WTC11 (cell line): ENCODE measurements around the gene S100A8. TPM values are rescaled to one million over a fixed set of nuclear protein-coding genes. Genes with fewer than 3 reads are reported as not detected.

Experiments used
- AR ChIP-seq: fragments of 250-450 bp; sonication (Bioruptor Pico); IDR thresholded peaks from 2 replicates; pipeline ENCODE4 v1.9.0; 2021; ENCODE audit warnings: mild to moderate bottlenecking
- ATF3 ChIP-seq: sonication (generic); formaldehyde crosslinking; conservative IDR thresholded peaks from 2 replicates; pipeline ENCODE4 v1.8.1; 2022; ENCODE audit warnings: mild to moderate bottlenecking, missing genetic modification reagents
- CDX4 ChIP-seq: fragments of 250-450 bp; sonication (Bioruptor Pico); IDR thresholded peaks from 2 replicates; pipeline ENCODE4 v1.9.0; 2021; ENCODE audit warnings: moderate library complexity, mild to moderate bottlenecking, inconsistent platforms, borderline replicate concordance
- CREB1 ChIP-seq: sonication (generic); formaldehyde crosslinking; IDR thresholded peaks from 2 replicates; pipeline ENCODE4 v1.8.0; 2023; ENCODE audit warnings: mild to moderate bottlenecking, missing genetic modification reagents
- E2F1 ChIP-seq: sonication (generic); formaldehyde crosslinking; IDR thresholded peaks from 2 replicates; pipeline ENCODE4 v1.8.0; 2022; ENCODE audit warnings: mild to moderate bottlenecking, missing genetic modification reagents
- EMX1 ChIP-seq: fragments of 250-450 bp; sonication (Bioruptor Pico); IDR thresholded peaks from 2 replicates; pipeline ENCODE4 v1.8.0; 2021; ENCODE audit warnings: mild to moderate bottlenecking
- ERG ChIP-seq: fragments of 250-450 bp; sonication (Bioruptor Pico); IDR thresholded peaks from 2 replicates; pipeline ENCODE4 v1.8.0; 2021; ENCODE audit warnings: mild to moderate bottlenecking
- GTF2I ChIP-seq: fragments of 250-450 bp; sonication (Bioruptor Pico); conservative IDR thresholded peaks from 2 replicates; pipeline ENCODE4 v1.4.0; 2021; ENCODE audit warnings: mild to moderate bottlenecking
- HMGXB4 ChIP-seq: sonication (generic); formaldehyde crosslinking; IDR thresholded peaks from 2 replicates; pipeline ENCODE4 v1.8.1; 2023; ENCODE audit warnings: mild to moderate bottlenecking, moderate library complexity, missing genetic modification reagents
- MLX ChIP-seq: sonication (generic); formaldehyde crosslinking; IDR thresholded peaks from 2 replicates; pipeline ENCODE4 v1.8.1; 2023; ENCODE audit warnings: mild to moderate bottlenecking, missing genetic modification reagents, moderate library complexity
- MXD4 ChIP-seq: fragments of 250-450 bp; sonication (Bioruptor Pico); IDR thresholded peaks from 2 replicates; pipeline ENCODE4 v1.8.0; 2021; ENCODE audit warnings: mild to moderate bottlenecking, moderate library complexity, borderline replicate concordance
- NFATC4 ChIP-seq: fragments of 250-450 bp; sonication (Bioruptor Pico); IDR thresholded peaks from 2 replicates; pipeline ENCODE4 v1.9.0; 2021; ENCODE audit warnings: mild to moderate bottlenecking
- NFE2L1 ChIP-seq: sonication (generic); formaldehyde crosslinking; IDR thresholded peaks from 2 replicates; pipeline ENCODE4 v1.8.1; 2023; ENCODE audit warnings: missing genetic modification reagents
- NR2C2 ChIP-seq: sonication (generic); formaldehyde crosslinking; IDR thresholded peaks from 2 replicates; pipeline ENCODE4 v1.8.0; 2022; ENCODE audit warnings: mild to moderate bottlenecking, missing genetic modification reagents
- PRRX2 ChIP-seq: fragments of 250-450 bp; sonication (Bioruptor Pico); IDR thresholded peaks from 2 replicates; pipeline ENCODE4 v1.8.0; 2021; ENCODE audit warnings: mild to moderate bottlenecking
- RELA ChIP-seq: sonication (generic); formaldehyde crosslinking; IDR thresholded peaks from 2 replicates; pipeline ENCODE4 v1.8.1; 2022; ENCODE audit warnings: missing genetic modification reagents, mild to moderate bottlenecking, borderline replicate concordance
- SMAD4 ChIP-seq: sonication (generic); formaldehyde crosslinking; IDR thresholded peaks from 2 replicates; pipeline ENCODE4 v1.8.0; 2022; ENCODE audit warnings: mild to moderate bottlenecking, missing genetic modification reagents
- STAT6 ChIP-seq: sonication (generic); formaldehyde crosslinking; conservative IDR thresholded peaks from 2 replicates; pipeline ENCODE4 v1.8.1; 2023; ENCODE audit warnings: mild to moderate bottlenecking, low read depth, missing genetic modification reagents, moderate library complexity
- TEAD1 ChIP-seq: sonication (generic); formaldehyde crosslinking; IDR thresholded peaks from 2 replicates; pipeline ENCODE4 v1.8.0; 2022; ENCODE audit warnings: mild to moderate bottlenecking, missing genetic modification reagents
- TEAD4 ChIP-seq: sonication (generic); formaldehyde crosslinking; IDR thresholded peaks from 2 replicates; pipeline ENCODE4 v1.8.0; 2022; ENCODE audit warnings: mild to moderate bottlenecking, missing genetic modification reagents
- TP53 ChIP-seq: sonication (generic); formaldehyde crosslinking; IDR thresholded peaks from 2 replicates; pipeline ENCODE4 v1.8.1; 2023; ENCODE audit warnings: mild to moderate bottlenecking, missing genetic modification reagents
- ZNF317 ChIP-seq: sonication (generic); formaldehyde crosslinking; IDR thresholded peaks from 2 replicates; pipeline ENCODE4 v1.8.1; 2023; ENCODE audit warnings: low read depth, mild to moderate bottlenecking, moderate library complexity, missing genetic modification reagents, borderline replicate concordance
- ZNF396 ChIP-seq: fragments of 250-450 bp; sonication (Bioruptor Pico); IDR thresholded peaks from 2 replicates; pipeline ENCODE4 v1.8.0; 2021; ENCODE audit warnings: mild to moderate bottlenecking, moderate library complexity, borderline replicate concordance
- ZNF425 ChIP-seq: fragments of 250-450 bp; sonication (Bioruptor Pico); conservative IDR thresholded peaks from 2 replicates; pipeline ENCODE4 v1.9.0; 2021; ENCODE audit warnings: mild to moderate bottlenecking
- total RNA-seq: library from RNA; stranded (reverse); gene quantifications from 3 replicates; pipeline ENCODE4 v1.2.3, GENCODE V29; 2021

The S100A8 gene
- total RNA-seq, 1 experiment from 2014 or later, result not detected

- TF ChIP-seq EMX1 (CRISPR knock-in tag) (no peak), CDX4 (CRISPR knock-in tag) (no peak), TP53 (CRISPR knock-in tag) (peak; percentile 75; the same call in 1 of the 2 replicates), E2F1 (CRISPR knock-in tag) (no peak), STAT6 (CRISPR knock-in tag) (no peak), MLX (CRISPR knock-in tag) (no peak), PRRX2 (CRISPR knock-in tag) (no peak), TEAD4 (CRISPR knock-in tag) (0 out of 2 replicates have a peak, but pooled peaks have one; percentile 21), TEAD1 (CRISPR knock-in tag) (no peak), ATF3 (CRISPR knock-in tag) (no peak), AR (CRISPR knock-in tag) (no peak), NR2C2 (CRISPR knock-in tag) (no peak), GTF2I (no peak), ZNF425 (CRISPR knock-in tag) (no peak), CREB1 (CRISPR knock-in tag) (peak; percentile 48; the same call in 1 of the 2 replicates), SMAD4 (CRISPR knock-in tag) (no peak), HMGXB4 (no peak), RELA (no peak), NFE2L1 (CRISPR knock-in tag) (peak; percentile 60; the same call in 1 of the 2 replicates), MXD4 (CRISPR knock-in tag) (no peak), NFATC4 (no peak), ERG (no peak), ZNF317 (no peak), ZNF396 (CRISPR knock-in tag) (no peak)
Observed at GRCh38 chr1:153422450-153423068, 31.7 kb upstream of the S100A8 start (continued).
